ENCODE measurements around the gene RNF114.
"Not testable (repeated sequence)": the region's sequence is repeated elsewhere in the genome, so short reads cannot be mapped to it uniquely, and the experiment has no call there.

The RNF114 gene

GRCh38 chr20:49966861-49967260, 30.7 kb downstream of the RNF114 start:
- DNase-seq (ENCODE audit: low read depth): no peak
- TF ChIP-seq CTCF (conservative IDR thresholded peaks at IDR 0.05; ENCODE audit: control insufficient read depth, insufficient read depth, low read depth, low read length): no peak
- H3K4me3 ChIP-seq (ENCODE audit: control insufficient read depth, low read depth, low read length): no peak overlapping the region

GRCh38 chr20:49969234-49969633, 33.0 kb downstream of the RNF114 start:
- DNase-seq (ENCODE audit: low read depth): no peak

GRCh38 chr20:49969946-49970345, 33.7 kb downstream of the RNF114 start:
- no peak overlapping the region for H3K4me3 ChIP-seq (ENCODE audit: control insufficient read depth, low read depth, low read length)
- no peak for DNase-seq (ENCODE audit: low read depth)
- TF ChIP-seq CTCF (conservative IDR thresholded peaks at IDR 0.05; ENCODE audit: control insufficient read depth, insufficient read depth, low read depth, low read length): no peak

More at GRCh38 chr20:49969234-49969633, 33.0 kb downstream of the RNF114 start:
- no peak overlapping the region for H3K4me3 ChIP-seq (ENCODE audit: control insufficient read depth, low read depth, low read length)
- no peak for TF ChIP-seq CTCF (conservative IDR thresholded peaks at IDR 0.05; ENCODE audit: control insufficient read depth, insufficient read depth, low read depth, low read length)

- no peak for DNase-seq (ENCODE audit: low read depth)
- H3K4me3 ChIP-seq (ENCODE audit: control insufficient read depth, low read depth, low read length): no peak overlapping the region
- no peak for TF ChIP-seq CTCF (conservative IDR thresholded peaks at IDR 0.05; ENCODE audit: control insufficient read depth, insufficient read depth, low read depth, low read length)
Measured at GRCh38 chr20:49970498-49970897, 34.3 kb downstream of the RNF114 start.

- no peak for DNase-seq (ENCODE audit: low read depth)
- H3K4me3 ChIP-seq (ENCODE audit: control insufficient read depth, low read depth, low read length): no peak overlapping the region
- no peak for TF ChIP-seq CTCF (conservative IDR thresholded peaks at IDR 0.05; ENCODE audit: control insufficient read depth, insufficient read depth, low read depth, low read length)
Measured at GRCh38 chr20:49973981-49974380, 37.8 kb downstream of the RNF114 start.

GRCh38 chr20:49976542-49976941, 40.3 kb downstream of the RNF114 start:
- no peak overlapping the region for H3K4me3 ChIP-seq (ENCODE audit: control insufficient read depth, low read depth, low read length)
- no peak for TF ChIP-seq CTCF (conservative IDR thresholded peaks at IDR 0.05; ENCODE audit: control insufficient read depth, insufficient read depth, low read depth, low read length)
- DNase-seq (ENCODE audit: low read depth): peak; percentile 63

DNA sequence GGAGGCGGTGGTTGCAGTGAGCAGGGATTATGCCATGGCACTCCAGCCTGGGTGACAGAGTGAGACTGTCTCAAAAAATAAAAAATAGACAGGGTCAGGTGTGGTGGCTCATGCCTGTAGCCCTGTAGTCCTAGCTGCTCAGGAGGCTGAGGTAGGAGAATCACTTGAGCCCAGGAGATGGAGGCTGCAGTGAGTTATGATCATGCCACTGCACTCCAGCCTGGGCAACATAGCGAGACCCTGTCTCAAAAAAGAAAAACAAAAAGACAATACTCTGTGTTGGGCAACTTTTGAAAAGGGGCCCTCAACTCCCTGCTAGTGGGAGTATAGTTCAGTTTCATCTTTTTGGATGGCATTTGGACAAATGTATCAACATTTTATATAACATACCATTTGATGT, 41.5 kb downstream of the RNF114 start:
- DNase-seq (ENCODE audit: low read depth); H3K4me3 ChIP-seq (ENCODE audit: control insufficient read depth, low read depth, low read length): not testable (repeated sequence)
